Thyroid gland (tissue), 4 donors: ENCODE results near the gene ADAM22.

ENCODE experiments used
- POLR2A ChIP-seq, 2 donors: fragments of 450-650 bp; IDR thresholded peaks; one replicate each; pipeline ENCODE4 v1.6.1; 2017; ENCODE audit warnings: antibody characterized with exemption in 2 of 2, mild to moderate bottlenecking in 2 of 2, moderate library complexity in 1 of 2
- TF ChIP-seq, protein P1 (sequence below), 6 experiments: fragments of 200-600 bp in 3 of 6; fragments of 450-650 bp in 3 of 6; sonication (generic) in 3 of 6; IDR thresholded peaks; one replicate each; pipeline ENCODE4 v1.5.1; 2016 to 2019; ENCODE audit warnings: antibody characterized with exemption in 6 of 6, mild to moderate bottlenecking in 2 of 6, inconsistent platforms in 1 of 6, moderate library complexity in 1 of 6

DNA sequence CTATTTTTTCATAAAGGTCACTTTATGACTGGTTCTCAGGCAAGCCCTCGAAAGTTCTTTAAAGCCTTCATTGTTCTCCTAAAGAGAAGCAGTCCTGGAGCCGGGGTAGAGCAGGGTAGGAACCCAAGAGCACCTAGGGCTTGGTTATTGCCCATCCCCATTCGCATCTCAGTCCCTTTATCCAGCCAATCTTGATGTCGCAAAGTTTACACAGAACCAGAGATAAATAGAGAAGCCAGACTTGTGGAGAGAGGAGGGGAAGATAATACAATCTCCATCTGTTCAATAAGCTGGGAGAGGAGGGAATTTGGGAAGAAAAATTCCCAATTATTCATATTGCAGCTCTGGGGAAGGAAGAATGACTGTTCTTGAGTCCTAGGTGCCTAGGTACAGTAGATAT is 292.1 kb downstream of the ADAM22 start:
- TF ChIP-seq, protein P1, sequence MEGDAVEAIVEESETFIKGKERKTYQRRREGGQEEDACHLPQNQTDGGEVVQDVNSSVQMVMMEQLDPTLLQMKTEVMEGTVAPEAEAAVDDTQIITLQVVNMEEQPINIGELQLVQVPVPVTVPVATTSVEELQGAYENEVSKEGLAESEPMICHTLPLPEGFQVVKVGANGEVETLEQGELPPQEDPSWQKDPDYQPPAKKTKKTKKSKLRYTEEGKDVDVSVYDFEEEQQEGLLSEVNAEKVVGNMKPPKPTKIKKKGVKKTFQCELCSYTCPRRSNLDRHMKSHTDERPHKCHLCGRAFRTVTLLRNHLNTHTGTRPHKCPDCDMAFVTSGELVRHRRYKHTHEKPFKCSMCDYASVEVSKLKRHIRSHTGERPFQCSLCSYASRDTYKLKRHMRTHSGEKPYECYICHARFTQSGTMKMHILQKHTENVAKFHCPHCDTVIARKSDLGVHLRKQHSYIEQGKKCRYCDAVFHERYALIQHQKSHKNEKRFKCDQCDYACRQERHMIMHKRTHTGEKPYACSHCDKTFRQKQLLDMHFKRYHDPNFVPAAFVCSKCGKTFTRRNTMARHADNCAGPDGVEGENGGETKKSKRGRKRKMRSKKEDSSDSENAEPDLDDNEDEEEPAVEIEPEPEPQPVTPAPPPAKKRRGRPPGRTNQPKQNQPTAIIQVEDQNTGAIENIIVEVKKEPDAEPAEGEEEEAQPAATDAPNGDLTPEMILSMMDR (IDR thresholded peaks at IDR 0.05): no peak
- no peak for TF ChIP-seq POLR2A (IDR thresholded peaks at IDR 0.05)
